H9 (cell line): ENCODE measurements around the gene STX1A. TPM values are rescaled to one million over a fixed set of nuclear protein-coding genes. Genes with fewer than 3 reads are reported as not detected.

Experiments
- DNase-seq: peaks from one replicate; pipeline ENCODE4 v3.0.0-alpha.2; 2017
- H2AFZ ChIP-seq: one replicate; pipeline ENCODE4 v1.6.1; 2013; ENCODE audit warnings: mild to moderate bottlenecking, low read length, control low read depth, moderate library complexity
- H2AK5ac ChIP-seq: 2 replicates; pipeline ENCODE4 v1.6.1; 2013; ENCODE audit warnings: low read length, control low read depth, mixed read lengths; ENCODE audit not compliant: insufficient read length
- H2BK120ac ChIP-seq: one replicate; pipeline ENCODE4 v1.6.1; 2013; ENCODE audit warnings: low read depth, mild to moderate bottlenecking, low read length, control low read depth, inconsistent platforms; ENCODE audit not compliant: poor library complexity, severe bottlenecking
- H2BK12ac ChIP-seq: 2 replicates; pipeline ENCODE4 v1.6.1; 2013; ENCODE audit warnings: low read length, control low read depth, mixed read lengths, low read depth; ENCODE audit not compliant: insufficient read length
- H2BK15ac ChIP-seq: 2 replicates; pipeline ENCODE4 v1.6.1; 2013; ENCODE audit warnings: low read depth, low read length, control low read depth
- H2BK20ac ChIP-seq: one replicate; pipeline ENCODE4 v1.6.1; 2013; ENCODE audit warnings: low read depth, mild to moderate bottlenecking, low read length, control low read depth, inconsistent platforms; ENCODE audit not compliant: poor library complexity, severe bottlenecking
- H2BK5ac ChIP-seq: 2 replicates; pipeline ENCODE4 v1.6.1; 2013; ENCODE audit warnings: low read length, control low read depth, mixed read lengths; ENCODE audit not compliant: insufficient read length
- H3K14ac ChIP-seq: 2 replicates; pipeline ENCODE4 v1.6.1; 2013; ENCODE audit warnings: low read length, control low read depth; ENCODE audit not compliant: insufficient read depth
- H3K18ac ChIP-seq: 2 replicates; pipeline ENCODE4 v1.6.1; 2013; ENCODE audit warnings: low read depth, mild to moderate bottlenecking, mixed read lengths, low read length, control low read depth; ENCODE audit not compliant: insufficient read length
- H3K23ac ChIP-seq: 2 replicates; pipeline ENCODE4 v1.6.1; 2013; ENCODE audit warnings: low read length, control low read depth, mixed read lengths, low read depth; ENCODE audit not compliant: insufficient read length
- H3K23me2 ChIP-seq: 2 replicates; pipeline ENCODE4 v1.6.1; 2013; ENCODE audit warnings: low read depth, mild to moderate bottlenecking, mixed read lengths, low read length, control low read depth; ENCODE audit not compliant: insufficient read length, poor library complexity, severe bottlenecking
- H3K27ac ChIP-seq: 2 replicates; pipeline ENCODE4 v1.5.1; 2013; ENCODE audit warnings: low read length, control low read depth, mixed read lengths, low read depth; ENCODE audit not compliant: insufficient read length
- H3K27me3 ChIP-seq: 2 replicates; pipeline ENCODE4 v1.6.1; 2013; ENCODE audit warnings: low read length, control low read depth, inconsistent platforms; ENCODE audit not compliant: insufficient read depth
- H3K4ac ChIP-seq: 2 replicates; pipeline ENCODE4 v1.6.1; 2013; ENCODE audit warnings: low read depth, mild to moderate bottlenecking, control low read depth, inconsistent platforms, low read length, moderate library complexity
- H3K4me1 ChIP-seq: 2 replicates; pipeline ENCODE4 v1.6.1; 2013; ENCODE audit warnings: low read length, control low read depth, inconsistent platforms; ENCODE audit not compliant: insufficient read depth
- H3K4me2 ChIP-seq: 2 replicates; pipeline ENCODE4 v1.6.1; 2013; ENCODE audit warnings: low read length, control low read depth, mixed read lengths; ENCODE audit not compliant: insufficient read length, insufficient read depth
- H3K56ac ChIP-seq: 2 replicates; pipeline ENCODE4 v1.6.1; 2013; ENCODE audit warnings: low read depth, mild to moderate bottlenecking, mixed read lengths, low read length, control low read depth; ENCODE audit not compliant: insufficient read length
- H3K79me1 ChIP-seq: 2 replicates; pipeline ENCODE4 v1.6.1; 2013; ENCODE audit warnings: low read depth, mild to moderate bottlenecking, moderate library complexity, low read length, control low read depth, inconsistent platforms; ENCODE audit not compliant: insufficient read depth, poor library complexity, severe bottlenecking
- H3K79me2 ChIP-seq: 2 replicates; pipeline ENCODE4 v1.6.1; 2013; ENCODE audit warnings: low read length, control low read depth, inconsistent platforms; ENCODE audit not compliant: insufficient read depth
- H3K9ac ChIP-seq: 2 replicates; pipeline ENCODE4 v1.6.1; 2013; ENCODE audit warnings: low read length, control low read depth, mixed read lengths; ENCODE audit not compliant: insufficient read length; ENCODE audit errors: extremely low read depth
- H3K9me3 ChIP-seq: one replicate; pipeline ENCODE4 v1.6.1; 2013; ENCODE audit warnings: low read depth, low read length, inconsistent platforms; ENCODE audit not compliant: control insufficient read depth
- H3T11ph ChIP-seq: one replicate; pipeline ENCODE4 v1.6.1; 2013; ENCODE audit warnings: mild to moderate bottlenecking, low read length, control low read depth, inconsistent platforms
- H4K20me1 ChIP-seq: one replicate; pipeline ENCODE4 v1.6.1; 2013; ENCODE audit not compliant: control insufficient read depth, insufficient read length, insufficient read depth
- H4K5ac ChIP-seq: 2 replicates; pipeline ENCODE4 v1.6.1; 2013; ENCODE audit warnings: low read depth, mild to moderate bottlenecking, mixed read lengths, low read length, control low read depth; ENCODE audit not compliant: insufficient read length
- H4K8ac ChIP-seq: replicated peaks from 2 replicates; pipeline ENCODE4 v1.6.1; 2013; ENCODE audit warnings: low read length, control low read depth, mixed read lengths, low read depth; ENCODE audit not compliant: insufficient read length
- H4K91ac ChIP-seq: 2 replicates; pipeline ENCODE4 v1.6.1; 2013; ENCODE audit warnings: low read depth, mild to moderate bottlenecking, moderate library complexity, mixed read lengths, low read length, control low read depth; ENCODE audit not compliant: insufficient read length
- H3K27ac Mint-ChIP-seq, 3 experiments: 2 replicates in 2 of 3; 3 replicates in 1 of 3; pipeline ENCODE4 v1.8.0; 2020 to 2021; ENCODE audit warnings: mixed read lengths in 3 of 3, mild to moderate bottlenecking in 1 of 3, moderate library complexity in 1 of 3
- H3K27me3 Mint-ChIP-seq: 2 replicates; pipeline ENCODE4 v1.8.0; 2021; ENCODE audit warnings: low read depth, mild to moderate bottlenecking, moderate library complexity, mixed read lengths
- H3K36me3 Mint-ChIP-seq, 3 experiments: 2 replicates in 2 of 3; 3 replicates in 1 of 3; pipeline ENCODE4 v1.8.0; 2020 to 2021; ENCODE audit warnings: low read depth in 3 of 3, mixed read lengths in 3 of 3; ENCODE audit not compliant: insufficient read depth in 1 of 3
- H3K4me1 Mint-ChIP-seq, 2 experiments: 2 replicates each; pipeline ENCODE4 v1.8.0; 2020; ENCODE audit warnings: mixed read lengths in 2 of 2
- H3K4me3 Mint-ChIP-seq, 2 experiments: 2 replicates in 1 of 2; 3 replicates in 1 of 2; pipeline ENCODE4 v1.8.0; 2020 to 2021; ENCODE audit warnings: mild to moderate bottlenecking in 2 of 2, mixed read lengths in 2 of 2, moderate library complexity in 1 of 2
- H3K9me3 Mint-ChIP-seq, 2 experiments: 2 replicates in 1 of 2; 3 replicates in 1 of 2; pipeline ENCODE4 v1.8.0; 2020; ENCODE audit warnings: mild to moderate bottlenecking in 2 of 2, mixed read lengths in 2 of 2, moderate library complexity in 1 of 2
- CTCF ChIP-seq: fragments of 200-600 bp; sonication (generic); conservative IDR thresholded peaks from 3 replicates; pipeline ENCODE4 v1.8.0; 2021; ENCODE audit warnings: antibody characterized with exemption, mild to moderate bottlenecking
- WGBS: extraction: QIAGEN DNeasy Blood & Tissue Kit; methylation state at CpG from one replicate; pipeline ENCODE4 v1.1.7; 2013; ENCODE audit warnings: missing lambda C conversion rate, low lambda C conversion rate, mixed read lengths; ENCODE audit not compliant: insufficient read length; ENCODE audit errors: extremely low coverage; 5-methylcytosine and 5-hydroxymethylcytosine counted together
- total RNA-seq: library from RNA; stranded (reverse); gene quantifications from 2 replicates; pipeline ENCODE4 v1.2.1, GENCODE V29; 2021

STX1A gene
- total RNA-seq, 1 experiment from 2014 or later: 10.1 TPM

DNA sequence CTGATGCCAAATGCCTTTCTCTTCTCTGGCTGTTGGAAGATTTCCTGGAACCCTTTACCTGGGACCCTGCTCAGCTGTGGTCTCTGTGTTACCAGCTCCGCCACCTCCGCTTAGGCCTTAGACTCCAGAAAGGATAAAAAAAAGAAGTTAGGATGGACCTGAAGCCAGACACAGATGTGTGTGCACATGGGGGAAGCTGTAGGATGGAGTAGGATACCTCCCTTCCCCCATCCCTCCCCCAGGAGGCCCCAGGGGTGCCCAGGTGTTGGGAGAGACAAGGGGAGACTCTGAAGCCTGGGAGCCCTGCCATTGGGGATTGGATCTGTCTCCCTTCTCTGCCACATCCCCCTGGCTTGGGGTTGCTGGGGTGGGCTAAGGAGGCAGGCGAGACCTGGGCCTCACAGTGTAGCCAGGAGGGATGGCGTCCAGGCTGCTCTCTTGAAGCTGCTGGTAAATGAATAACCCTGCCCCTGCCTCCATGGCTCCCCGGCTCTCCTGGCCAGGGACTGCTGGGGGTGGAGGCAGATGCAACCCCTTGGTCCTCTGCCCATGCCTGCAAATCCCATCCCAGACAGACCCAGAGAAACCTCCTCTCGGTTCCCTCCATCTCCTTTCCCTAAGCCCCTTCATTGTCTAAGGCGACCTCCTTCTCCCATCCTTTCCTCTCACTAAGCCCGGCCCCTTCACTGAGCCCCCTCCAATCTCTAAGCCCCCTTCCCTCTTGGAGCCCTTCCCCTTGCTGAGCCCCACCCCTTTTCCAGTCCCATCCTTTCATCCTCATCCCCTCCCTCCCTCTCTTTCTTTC lies 42.6 kb upstream of the STX1A start:
- peaks cover 8% of the 10 kb centered on the region for H3K27me3 Mint-ChIP-seq
- Histone ChIP-seq H2BK120ac (no peak overlapping the region), H2AK5ac (no peak overlapping the region), H3K4ac (no peak overlapping the region), H3K27ac (no peak overlapping the region), H3K4me2 (no peak overlapping the region), H3K27me3 (no peaks in the 10 kb centered on the region), H2BK5ac (no peak overlapping the region), H2BK12ac (no peak overlapping the region), H4K91ac (no peak overlapping the region), H3T11ph (no peak overlapping the region), H2BK20ac (no peak overlapping the region), H4K8ac (no peak overlapping the region), H2AFZ (no peak overlapping the region), H3K14ac (peak overlapping the region; percentile 67; the same call in 1 of the 2 replicates), H3K23ac (no peak overlapping the region), H4K5ac (no peak overlapping the region), H3K4me1 (peaks cover 4% of the 10 kb centered on the region; the same call in 1 of the 2 replicates), H3K79me1 (no peaks in the 10 kb centered on the region), H3K56ac (no peak overlapping the region), H3K79me2 (no peaks in the 10 kb centered on the region), H2BK15ac (no peak overlapping the region), H3K9me3 (no peaks in the 10 kb centered on the region), H3K9ac (no peak overlapping the region), H3K18ac (peak overlapping the region; percentile 74), H3K23me2 (no peaks in the 10 kb centered on the region), H4K20me1 (no peaks in the 10 kb centered on the region)
- H3K27ac Mint-ChIP-seq: peak overlapping the region in 1 of 3 experiments; percentile 40; a peak in 1 of 7 replicates
- H3K9me3 Mint-ChIP-seq: no peaks in the 10 kb centered on the region
- no peak for TF ChIP-seq CTCF
- H3K4me3 Mint-ChIP-seq: no peak overlapping the region
- no peaks in the 10 kb centered on the region for H3K36me3 Mint-ChIP-seq
- peak; percentile 75 for DNase-seq
- peaks cover 12 to 23% of the 10 kb centered on the region in 2 experiments for H3K4me1 Mint-ChIP-seq
- whole genome bisulfite sequencing: no CpG with 5 or more reads among the region's 8 CpGs
